Measurements from ENCODE around the gene DNAJB12. TPM values are rescaled to one million over a fixed set of nuclear protein-coding genes. Genes with fewer than 3 reads are reported as not detected.

The DNAJB12 gene
- polyA plus RNA-seq, 1 donor (not counting 4 experiments of a cell fraction or from before 2014, with no cell fraction given), result 12.0 TPM

DNA sequence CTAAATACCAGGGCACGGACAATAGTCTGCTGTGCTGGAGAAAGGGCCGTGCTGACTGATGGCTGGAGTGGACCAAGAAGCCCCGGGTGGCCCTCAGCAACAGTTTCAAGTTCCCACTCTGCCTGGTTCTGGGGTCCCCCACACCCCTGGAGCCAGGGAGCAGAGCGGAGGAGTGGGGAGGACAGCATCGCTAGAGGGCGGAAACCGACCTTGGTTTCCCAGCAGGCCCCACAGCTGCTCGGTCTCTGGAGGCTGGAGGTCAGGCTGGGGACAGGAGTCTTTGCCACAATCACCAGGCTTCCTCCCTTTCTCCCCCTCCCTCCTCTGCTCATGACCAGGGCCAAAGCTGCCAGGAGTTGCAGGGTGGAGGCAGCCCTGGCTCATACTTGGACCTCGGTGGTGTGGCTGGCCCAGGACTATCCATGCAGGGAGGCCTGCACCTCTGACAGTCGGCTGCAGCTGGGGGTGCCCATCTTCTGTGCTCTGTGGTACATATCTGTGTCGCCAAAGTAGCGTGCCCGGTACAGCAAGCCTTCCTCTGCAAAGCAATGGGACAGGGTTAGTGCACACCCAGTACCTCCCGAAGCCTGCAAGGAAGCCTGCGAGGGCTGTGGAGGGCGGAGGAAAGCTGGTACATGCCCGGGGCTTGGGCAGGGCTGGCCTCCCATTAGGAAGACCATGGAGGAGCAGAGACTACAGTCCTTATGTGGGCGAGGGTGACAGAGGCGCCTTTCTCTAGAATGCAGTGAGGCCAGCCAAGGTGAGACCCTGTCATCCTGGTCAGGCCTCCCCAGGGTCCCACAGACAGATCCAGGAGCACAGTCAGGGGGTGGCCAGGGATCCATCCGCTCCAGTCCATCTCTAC lies 19.1 kb downstream of the DNAJB12 start:
- dilution Hi-C loops (cut with MboI; ENCODE audit: extremely low pct_ligation_motif_present, low sequenced_read_pairs), result no loop called here
- Histone ChIP-seq H3K27ac (ENCODE audit: control insufficient read depth, insufficient read depth, low read length) (peak overlapping the region; percentile 27), H3K36me3 (ENCODE audit: control insufficient read depth in 2 of 2, extremely low read depth in 1 of 2, insufficient read depth in 2 of 2, low read length in 2 of 2) (peaks cover 27 to 35% of the 10 kb centered on the region in 2 experiments), H3K27me3 (ENCODE audit: control insufficient read depth, extremely low read depth, insufficient read depth, low read length) (no peaks in the 10 kb centered on the region), H3K4me1 (ENCODE audit: control insufficient read depth, extremely low read depth, insufficient read depth, low read length) (peaks cover 33% of the 10 kb centered on the region), H3K9me3 (ENCODE audit: control insufficient read depth, low read depth, low read length) (no peaks in the 10 kb centered on the region), H2AFZ (ENCODE audit: control insufficient read depth, low read length) (no peak overlapping the region), H3K9me1 (ENCODE audit: control insufficient read depth, extremely low read depth, insufficient read depth, low read length) (no peaks in the 10 kb centered on the region), H3K4me3 (ENCODE audit: control insufficient read depth in 2 of 3, extremely low read depth in 1 of 3, insufficient read depth in 2 of 3, low read depth in 1 of 3, low read length in 3 of 3) (no peak overlapping the region), H3K9ac (ENCODE audit: control insufficient read depth, extremely low read depth, insufficient read depth, low read length) (peak overlapping the region; percentile 51), H4K20me1 (ENCODE audit: control insufficient read depth, extremely low read depth, insufficient read depth, low read length) (no peaks in the 10 kb centered on the region), H3K79me2 (ENCODE audit: control insufficient read depth, insufficient read depth, low read length) (no peaks in the 10 kb centered on the region), H3K4me2 (ENCODE audit: control insufficient read depth, extremely low read depth, insufficient read depth, low read depth, low read length) (no peak overlapping the region)
- FAIRE-seq (no peak), DNase-seq (ENCODE audit: low read depth, low spot score) (no peak)
- no peak for TF ChIP-seq EZH2 (IDR thresholded peaks at IDR 0.05; ENCODE audit: low read length)
- TF ChIP-seq, protein P1, sequence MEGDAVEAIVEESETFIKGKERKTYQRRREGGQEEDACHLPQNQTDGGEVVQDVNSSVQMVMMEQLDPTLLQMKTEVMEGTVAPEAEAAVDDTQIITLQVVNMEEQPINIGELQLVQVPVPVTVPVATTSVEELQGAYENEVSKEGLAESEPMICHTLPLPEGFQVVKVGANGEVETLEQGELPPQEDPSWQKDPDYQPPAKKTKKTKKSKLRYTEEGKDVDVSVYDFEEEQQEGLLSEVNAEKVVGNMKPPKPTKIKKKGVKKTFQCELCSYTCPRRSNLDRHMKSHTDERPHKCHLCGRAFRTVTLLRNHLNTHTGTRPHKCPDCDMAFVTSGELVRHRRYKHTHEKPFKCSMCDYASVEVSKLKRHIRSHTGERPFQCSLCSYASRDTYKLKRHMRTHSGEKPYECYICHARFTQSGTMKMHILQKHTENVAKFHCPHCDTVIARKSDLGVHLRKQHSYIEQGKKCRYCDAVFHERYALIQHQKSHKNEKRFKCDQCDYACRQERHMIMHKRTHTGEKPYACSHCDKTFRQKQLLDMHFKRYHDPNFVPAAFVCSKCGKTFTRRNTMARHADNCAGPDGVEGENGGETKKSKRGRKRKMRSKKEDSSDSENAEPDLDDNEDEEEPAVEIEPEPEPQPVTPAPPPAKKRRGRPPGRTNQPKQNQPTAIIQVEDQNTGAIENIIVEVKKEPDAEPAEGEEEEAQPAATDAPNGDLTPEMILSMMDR (optimal IDR thresholded peaks at IDR 0.05 in 1 of 3, IDR thresholded peaks at IDR 0.05 in 1 of 3, conservative IDR thresholded peaks at IDR 0.05 in 1 of 3; ENCODE audit: extremely low read depth in 1 of 3, insufficient read depth in 2 of 3, low read length in 3 of 3), result no peak

DNA sequence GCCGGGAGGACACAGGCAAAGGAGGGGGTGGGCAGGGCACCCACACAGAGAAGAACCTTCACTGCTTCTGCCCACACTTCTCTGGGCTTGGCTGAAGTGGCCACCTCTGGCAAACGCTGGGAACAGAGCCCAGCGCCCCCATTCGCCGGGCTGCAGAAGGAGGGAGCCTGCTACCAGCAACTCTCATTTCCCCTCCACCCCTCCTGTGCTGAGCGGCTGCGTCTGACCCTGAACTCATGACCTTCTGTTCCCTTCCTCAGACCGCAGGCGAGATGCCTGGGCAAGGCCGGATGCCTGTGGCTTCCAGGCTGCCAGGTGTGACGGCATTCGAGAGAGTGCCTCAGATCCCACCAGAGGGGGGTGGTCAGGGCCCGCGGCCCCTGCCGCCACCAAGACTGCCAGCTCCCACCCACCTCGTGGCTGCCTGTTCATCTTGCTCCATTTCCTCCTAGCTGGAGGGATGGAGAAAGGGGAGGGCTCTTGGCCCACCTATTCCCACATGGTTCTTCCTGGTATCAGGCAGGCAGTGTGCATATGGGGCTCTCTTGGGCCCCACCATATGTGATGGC lies 19.8 kb downstream of the DNAJB12 start:
- H4K20me1 ChIP-seq (ENCODE audit: control insufficient read depth, extremely low read depth, insufficient read depth, low read length), result no peaks in the 10 kb centered on the region
- no peaks in the 10 kb centered on the region for H3K27me3 ChIP-seq (ENCODE audit: control insufficient read depth, extremely low read depth, insufficient read depth, low read length)
- H3K79me2 ChIP-seq (ENCODE audit: control insufficient read depth, insufficient read depth, low read length), result no peaks in the 10 kb centered on the region
- peak overlapping the region; percentile 51 for H3K9ac ChIP-seq (ENCODE audit: control insufficient read depth, extremely low read depth, insufficient read depth, low read length)
- no peaks in the 10 kb centered on the region for H3K9me3 ChIP-seq (ENCODE audit: control insufficient read depth, low read depth, low read length)
- H3K36me3 ChIP-seq (ENCODE audit: control insufficient read depth in 2 of 2, extremely low read depth in 1 of 2, insufficient read depth in 2 of 2, low read length in 2 of 2), result peaks cover 27 to 29% of the 10 kb centered on the region in 2 experiments
- H3K27ac ChIP-seq (ENCODE audit: control insufficient read depth, insufficient read depth, low read length), result peak overlapping the region; percentile 27
- no peak overlapping the region for H2AFZ ChIP-seq (ENCODE audit: control insufficient read depth, low read length)
- H3K4me2 ChIP-seq (ENCODE audit: control insufficient read depth, extremely low read depth, insufficient read depth, low read depth, low read length), result no peak overlapping the region
- no peak overlapping the region for H3K4me3 ChIP-seq (ENCODE audit: control insufficient read depth in 2 of 3, extremely low read depth in 1 of 3, insufficient read depth in 2 of 3, low read depth in 1 of 3, low read length in 3 of 3)
- TF ChIP-seq EZH2 (IDR thresholded peaks at IDR 0.05; ENCODE audit: low read length), result no peak
- TF ChIP-seq, protein P1 (optimal IDR thresholded peaks at IDR 0.05 in 1 of 3, IDR thresholded peaks at IDR 0.05 in 1 of 3, conservative IDR thresholded peaks at IDR 0.05 in 1 of 3; ENCODE audit: extremely low read depth in 1 of 3, insufficient read depth in 2 of 3, low read length in 3 of 3), result no peak
- FAIRE-seq (no peak), DNase-seq (ENCODE audit: low read depth, low spot score) (no peak)
- no peaks in the 10 kb centered on the region for H3K9me1 ChIP-seq (ENCODE audit: control insufficient read depth, extremely low read depth, insufficient read depth, low read length)
- dilution Hi-C loops (cut with MboI; ENCODE audit: extremely low pct_ligation_motif_present, low sequenced_read_pairs), result no loop called here
- peaks cover 38% of the 10 kb centered on the region for H3K4me1 ChIP-seq (ENCODE audit: control insufficient read depth, extremely low read depth, insufficient read depth, low read length)

Data from keratinocyte (primary cell).